GM20431 (cell line): ENCODE results near the gene METAP2.
"Not testable (repeated sequence)": the region's sequence is repeated elsewhere in the genome, so short reads cannot be mapped to it uniquely, and the experiment has no call there.

ENCODE experiments used
- in situ Hi-C: fragments of 300-500 bp; cut with MseI, MboI; formaldehyde crosslinking; loops from one replicate; pipeline ENCODE4 v1.15.0; 2020; ENCODE audit warnings: low sequenced_read_pairs; ENCODE audit not compliant: unreplicated experiment

METAP2 gene

GRCh38 chr12:95473884-95474659 is at the start of gene METAP2:
Gene METAP2 (plus strand): TSS chr12:95474152. CDS start chr12:95474180, 28 bp downstream.
- in situ Hi-C loops, result no loop called here

DNA sequence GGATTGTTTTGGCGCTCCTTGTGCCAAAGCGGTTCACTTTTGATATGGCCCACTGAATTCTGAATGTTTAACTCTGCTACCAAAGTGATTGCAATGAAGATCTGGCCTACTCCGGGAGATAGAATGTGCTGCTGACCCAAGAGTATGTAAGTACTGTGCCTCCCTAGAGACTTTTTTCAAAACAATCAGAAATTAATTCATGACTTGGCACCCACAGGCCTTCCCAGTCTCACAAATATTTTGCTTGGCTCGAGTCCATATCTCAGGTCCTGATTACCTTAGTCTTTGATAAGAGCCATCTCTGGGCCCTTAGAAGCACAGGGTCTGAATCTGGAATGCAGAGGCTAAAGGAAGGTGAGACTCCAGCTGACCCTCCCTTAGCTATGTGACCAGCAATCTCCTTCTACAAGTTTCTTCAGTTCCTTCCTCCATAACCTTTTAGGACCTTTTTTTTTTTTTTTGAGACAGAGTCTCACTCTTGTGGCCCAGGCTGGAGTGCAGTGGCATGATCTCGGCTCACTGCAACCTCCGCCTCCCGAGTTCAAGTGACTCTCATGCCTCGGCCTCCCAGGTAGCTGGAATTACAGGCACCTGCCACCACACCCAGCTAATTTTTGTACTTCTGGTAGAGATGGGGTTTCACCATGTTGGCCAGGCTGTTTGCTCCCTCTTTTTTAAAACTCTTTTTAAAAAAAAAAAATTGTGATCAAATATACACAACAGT is 49.5 kb upstream of the METAP2 start:
- in situ Hi-C loops, result no loop called here

DNA sequence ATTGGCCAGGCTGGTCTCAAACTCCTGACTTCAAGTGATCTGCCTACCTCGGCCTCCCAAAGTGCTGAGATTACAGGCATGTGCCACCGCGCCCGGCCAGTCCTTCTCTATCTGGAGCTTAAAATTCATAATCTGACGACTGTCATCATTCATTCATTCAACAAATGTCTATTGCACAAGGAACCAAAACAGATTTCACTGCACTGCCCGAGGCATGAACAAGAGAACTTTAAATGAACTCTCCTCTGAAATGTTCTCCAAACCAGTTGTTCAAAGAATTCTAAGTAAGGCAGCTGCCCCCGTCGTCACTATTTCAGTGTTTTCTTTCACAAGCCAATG is 44.8 kb upstream of the METAP2 start:
- in situ Hi-C loops, result no loop called here

DNA sequence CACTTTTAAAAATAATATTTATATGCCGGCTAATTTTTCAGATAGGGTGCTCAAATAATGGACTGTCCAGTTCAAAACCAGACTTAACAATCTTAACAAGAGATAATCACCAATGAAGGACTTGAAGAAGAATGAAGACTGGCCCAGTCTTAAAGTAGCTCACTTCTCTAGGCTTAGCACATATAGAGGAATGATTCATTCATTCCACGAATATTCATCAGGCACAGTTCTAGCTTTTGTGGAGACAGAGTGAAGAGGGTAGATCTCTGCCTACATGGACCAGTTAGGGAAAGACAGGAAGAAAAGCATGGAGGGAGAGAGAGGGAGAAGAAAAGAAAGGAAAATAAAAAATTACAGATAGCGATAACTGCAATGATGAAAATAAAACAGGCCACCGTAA is 42.8 kb upstream of the METAP2 start:
- in situ Hi-C loops, result no loop called here

DNA sequence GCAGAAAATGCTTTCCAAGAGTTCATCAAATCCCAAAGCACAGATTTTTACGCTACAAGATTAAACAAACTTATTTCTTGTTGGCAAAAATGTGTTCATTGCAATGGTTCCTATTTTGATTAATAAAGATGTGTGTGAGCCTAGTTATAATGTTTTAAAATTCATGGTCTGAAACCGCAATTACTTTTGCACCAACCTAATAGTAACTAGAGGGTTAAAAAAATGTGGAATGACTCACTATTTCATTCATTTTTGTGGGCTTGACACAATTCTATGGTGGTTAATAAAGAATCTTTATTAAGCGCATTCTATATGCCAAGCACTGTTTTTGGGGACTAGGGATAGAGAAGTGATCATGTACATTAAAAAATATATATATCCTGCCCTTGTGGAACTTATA is 38.6 kb upstream of the METAP2 start:
- in situ Hi-C loops, result no loop called here

DNA sequence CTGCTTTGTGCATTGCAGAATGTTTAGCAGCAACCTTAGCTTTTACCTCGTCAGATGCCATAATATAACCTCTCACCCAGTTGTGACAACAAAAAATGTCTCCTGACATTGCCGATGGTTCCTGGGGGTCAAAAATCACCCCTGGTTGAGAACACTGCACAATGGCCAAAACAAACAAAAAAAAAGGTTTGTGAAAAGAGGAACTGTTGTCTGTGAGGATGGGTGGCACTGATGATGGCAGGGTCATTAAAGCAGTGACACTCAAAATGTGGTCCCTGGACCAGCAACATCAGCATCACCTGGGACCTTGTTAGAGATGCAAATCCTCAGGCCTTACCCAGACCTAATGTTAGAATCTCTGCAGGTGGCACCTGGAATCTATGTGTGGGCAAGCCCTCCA is 36.4 kb upstream of the METAP2 start:
- in situ Hi-C loops, result no loop called here

- in situ Hi-C loops, result no loop called here
Measured at GRCh38 chr12:95439461-95440230, 34.3 kb upstream of the METAP2 start.

DNA sequence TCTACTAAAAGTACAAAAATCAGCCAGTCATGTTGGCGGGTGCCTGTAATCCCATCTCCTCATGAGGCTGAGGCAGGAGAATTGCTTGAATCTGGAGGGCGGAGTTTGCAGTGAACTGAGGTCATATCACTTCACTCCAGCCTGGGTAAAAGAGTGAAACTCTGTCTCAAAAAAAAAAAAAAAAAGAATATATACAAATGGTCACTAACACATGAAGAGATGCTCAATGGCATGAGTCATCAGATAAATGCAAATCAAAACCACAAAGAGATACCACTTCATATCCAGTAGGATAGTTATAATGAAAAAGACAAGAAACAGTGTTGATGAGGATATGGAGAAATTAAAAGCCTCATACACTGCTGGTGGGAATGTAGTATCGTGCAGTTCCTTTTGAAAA is 33.6 kb upstream of the METAP2 start:
- in situ Hi-C loops, result no loop called here

DNA sequence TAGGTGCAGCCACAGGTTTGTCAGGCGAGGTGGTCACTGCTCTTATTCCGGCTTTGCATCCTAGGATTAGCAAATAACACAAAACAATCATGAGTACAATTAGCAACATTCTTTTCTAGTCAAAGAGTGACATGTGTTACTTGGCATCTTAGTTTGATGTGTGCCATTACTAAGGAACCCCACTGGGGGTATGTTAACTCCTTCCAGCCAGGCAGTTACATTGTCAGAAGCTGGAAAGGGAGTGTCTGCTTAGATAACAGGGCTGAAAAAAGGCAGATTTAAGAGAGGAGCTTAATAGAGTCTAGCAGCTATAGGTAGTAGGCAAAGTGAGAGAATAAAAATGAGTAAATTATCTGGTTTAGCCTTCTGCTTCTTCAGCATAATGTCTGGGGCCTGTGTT is 30.5 kb upstream of the METAP2 start:
- in situ Hi-C loops, result no loop called here

GRCh38 chr12:95445099-95445498 is 28.9 kb upstream of the METAP2 start:
- in situ Hi-C loops, result not testable (repeated sequence)

DNA sequence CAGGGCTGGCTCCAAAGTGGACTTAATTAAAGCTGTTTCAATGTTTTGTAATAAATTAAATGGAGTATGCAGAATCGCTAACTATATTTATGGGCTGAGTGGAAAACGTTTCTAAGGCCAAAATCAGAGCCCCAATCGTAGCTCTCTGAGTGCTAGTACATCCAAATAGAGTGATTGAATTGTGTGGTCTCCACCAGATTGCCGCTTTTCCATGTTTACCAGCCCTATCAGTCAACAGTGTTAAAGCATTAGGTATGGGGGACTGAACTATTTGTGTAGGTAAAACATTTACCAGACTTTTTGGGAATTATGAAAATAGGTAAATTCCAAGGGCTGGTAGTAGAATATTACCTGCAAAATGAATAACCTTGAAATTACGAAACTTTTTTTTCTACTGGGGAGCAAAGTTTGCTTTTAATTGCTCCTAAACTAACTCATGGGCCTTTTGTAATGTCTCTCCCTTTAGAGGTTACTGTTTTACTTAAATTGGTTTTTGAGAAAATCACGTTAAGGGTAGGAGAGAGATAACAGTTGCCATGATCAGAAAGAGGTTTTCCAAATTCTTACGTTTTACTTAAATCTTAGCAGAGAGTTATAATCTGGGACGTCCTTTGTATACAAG is 28.0 kb upstream of the METAP2 start:
- in situ Hi-C loops, result no loop called here

DNA sequence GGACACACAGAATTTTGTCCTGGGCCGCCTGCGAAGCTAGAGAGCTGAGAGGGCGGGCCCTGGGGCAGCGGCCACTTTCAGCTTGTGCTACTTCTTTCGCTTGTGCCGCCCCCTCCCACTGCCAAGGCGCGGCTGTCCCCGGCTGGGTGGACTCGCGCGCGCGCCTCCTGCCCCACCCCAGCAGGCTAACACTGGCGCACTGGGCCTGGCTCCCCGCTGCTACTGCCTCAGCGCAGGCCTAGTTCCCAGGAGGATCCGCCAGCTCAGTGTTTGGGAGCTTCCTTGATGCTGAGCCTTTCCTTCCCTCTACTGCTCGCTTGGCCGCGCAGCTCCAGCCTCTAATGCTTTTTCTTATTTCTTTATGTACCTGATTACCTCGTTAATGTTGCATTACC is 27.4 kb upstream of the METAP2 start:
- in situ Hi-C loops, result no loop called here

DNA sequence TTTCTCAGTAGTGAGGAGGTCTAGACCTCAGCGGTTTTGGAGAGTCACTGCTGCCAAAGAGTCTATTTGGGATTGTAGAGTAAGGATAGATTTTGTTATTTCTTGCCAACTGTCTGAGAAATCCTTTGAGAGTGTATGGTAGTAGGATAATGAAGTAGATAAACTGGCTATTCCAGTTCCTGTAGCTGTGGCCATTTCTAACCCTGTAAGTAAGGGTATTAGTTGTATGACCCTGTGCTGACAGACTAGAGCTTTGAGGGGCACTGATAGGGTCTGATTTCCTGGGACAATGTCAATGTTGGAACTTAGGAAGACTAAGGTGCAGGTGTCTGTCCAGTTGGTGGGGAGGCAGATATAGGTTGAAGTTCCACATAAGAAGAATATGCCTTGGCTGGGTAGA is 24.3 kb upstream of the METAP2 start:
- in situ Hi-C loops, result not testable (repeated sequence)

- in situ Hi-C loops, result not testable (repeated sequence)
Measured at GRCh38 chr12:95452501-95452900, 21.5 kb upstream of the METAP2 start.

- in situ Hi-C loops, result not testable (repeated sequence)
Measured at GRCh38 chr12:95453881-95454280, 20.1 kb upstream of the METAP2 start.

DNA sequence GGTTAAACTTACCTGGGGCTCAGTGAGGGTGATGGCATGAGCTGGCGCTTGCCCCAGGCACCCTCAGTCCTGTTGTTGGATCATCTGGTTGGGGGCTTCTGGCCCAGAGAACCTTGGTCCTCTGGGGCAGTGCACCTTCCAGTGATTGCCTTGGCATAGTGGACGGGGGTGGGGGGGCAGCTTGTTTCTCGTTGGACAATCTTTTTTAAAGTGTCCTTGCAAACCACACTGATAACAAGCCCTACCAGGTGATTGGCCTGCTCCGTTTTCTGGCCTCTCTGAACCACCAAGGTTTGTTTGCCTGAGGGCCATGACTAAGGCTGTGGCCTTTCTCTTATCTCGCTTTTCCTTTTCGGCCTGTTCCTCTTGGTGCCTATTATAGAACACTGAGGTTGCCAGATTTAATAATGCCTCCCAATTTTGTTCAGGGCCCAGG is 19.2 kb upstream of the METAP2 start:
- in situ Hi-C loops, result not testable (repeated sequence)

GRCh38 chr12:95457605-95458004 is 16.3 kb upstream of the METAP2 start:
- in situ Hi-C loops, result not testable (repeated sequence)

- in situ Hi-C loops, result no loop called here
Measured at GRCh38 chr12:95458761-95459160, 15.2 kb upstream of the METAP2 start.

GRCh38 chr12:95459310-95459709 is 14.6 kb upstream of the METAP2 start:
- in situ Hi-C loops, result no loop called here

- in situ Hi-C loops, result no loop called here
Measured at GRCh38 chr12:95460105-95460504, 13.8 kb upstream of the METAP2 start.

DNA sequence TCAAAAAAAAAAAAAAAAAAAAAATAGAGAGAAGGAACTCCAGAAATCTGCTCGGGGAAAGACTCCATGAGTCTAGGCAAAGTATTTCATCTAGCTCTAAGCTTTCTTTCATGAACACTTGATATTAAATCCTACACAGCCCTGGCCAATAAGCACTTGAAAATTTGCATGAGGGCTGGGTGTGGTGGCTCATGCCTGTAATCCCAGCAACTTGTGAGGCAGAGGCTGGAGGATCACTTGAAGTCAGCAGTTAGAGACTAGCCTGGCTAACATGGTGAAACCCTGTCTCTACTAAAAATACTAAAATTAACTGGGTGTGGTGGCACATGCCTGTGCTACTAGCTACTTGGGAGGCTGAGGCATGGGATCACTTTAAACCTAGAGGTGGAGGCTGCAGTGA is 13.1 kb upstream of the METAP2 start:
- in situ Hi-C loops, result no loop called here
